Activated T-helper 2 cell treated with anti-CD3 and anti-CD28 coated beads, Interferon-gamma antibody, Interleukin-2, Interleukin-4, amounts not matched to agents 10 μg/mL and 5 μg/mL and 100 μg/mL, durations not matched to agents 14 hours and 24 hours and 36 hours (primary cell): ENCODE data around the gene GOLGA1. TPM values are rescaled to one million over a fixed set of nuclear protein-coding genes. Genes with fewer than 3 reads are reported as not detected.
"Not testable (repeated sequence)": the region's sequence is repeated elsewhere in the genome, so short reads cannot be mapped to it uniquely, and the experiment has no call there.

Experiments
- DNase-seq: peaks from one replicate; pipeline ENCODE4 v3.0.0; 2021; ENCODE audit warnings: low spot score
- H3K27ac Mint-ChIP-seq: one replicate; pipeline ENCODE4 v1.8.0; 2021; ENCODE audit warnings: mixed read lengths
- H3K27me3 Mint-ChIP-seq: one replicate; pipeline ENCODE4 v1.8.0; 2021; ENCODE audit warnings: low read depth, mixed read lengths
- H3K36me3 Mint-ChIP-seq: one replicate; pipeline ENCODE4 v1.8.0; 2021; ENCODE audit warnings: low read depth, mixed read lengths
- H3K4me1 Mint-ChIP-seq: one replicate; pipeline ENCODE4 v1.8.0; 2021; ENCODE audit warnings: low read depth, mixed read lengths
- H3K4me3 Mint-ChIP-seq: one replicate; pipeline ENCODE4 v1.8.0; 2021; ENCODE audit warnings: low read depth, mild to moderate bottlenecking, moderate library complexity, mixed read lengths
- H3K9me3 Mint-ChIP-seq: one replicate; pipeline ENCODE4 v1.8.0; 2021; ENCODE audit warnings: mixed read lengths
- intact Hi-C: fragments of 100-400 bp; cut with micrococcal nuclease; formaldehyde crosslinking; loops from one replicate; pipeline ENCODE4 v1.15.1; 2023
- total RNA-seq: library from RNA; stranded (reverse); gene quantifications from 2 replicates; pipeline ENCODE4 v1.2.3, GENCODE V29; 2022

The GOLGA1 gene, protein sequence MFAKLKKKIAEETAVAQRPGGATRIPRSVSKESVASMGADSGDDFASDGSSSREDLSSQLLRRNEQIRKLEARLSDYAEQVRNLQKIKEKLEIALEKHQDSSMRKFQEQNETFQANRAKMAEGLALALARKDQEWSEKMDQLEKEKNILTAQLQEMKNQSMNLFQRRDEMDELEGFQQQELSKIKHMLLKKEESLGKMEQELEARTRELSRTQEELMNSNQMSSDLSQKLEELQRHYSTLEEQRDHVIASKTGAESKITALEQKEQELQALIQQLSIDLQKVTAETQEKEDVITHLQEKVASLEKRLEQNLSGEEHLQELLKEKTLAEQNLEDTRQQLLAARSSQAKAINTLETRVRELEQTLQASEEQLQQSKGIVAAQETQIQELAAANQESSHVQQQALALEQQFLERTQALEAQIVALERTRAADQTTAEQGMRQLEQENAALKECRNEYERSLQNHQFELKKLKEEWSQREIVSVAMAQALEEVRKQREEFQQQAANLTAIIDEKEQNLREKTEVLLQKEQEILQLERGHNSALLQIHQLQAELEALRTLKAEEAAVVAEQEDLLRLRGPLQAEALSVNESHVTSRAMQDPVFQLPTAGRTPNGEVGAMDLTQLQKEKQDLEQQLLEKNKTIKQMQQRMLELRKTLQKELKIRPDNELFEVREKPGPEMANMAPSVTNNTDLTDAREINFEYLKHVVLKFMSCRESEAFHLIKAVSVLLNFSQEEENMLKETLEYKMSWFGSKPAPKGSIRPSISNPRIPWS
- total RNA-seq = 15.5 and 16.1 TPM in 2 replicates

DNA sequence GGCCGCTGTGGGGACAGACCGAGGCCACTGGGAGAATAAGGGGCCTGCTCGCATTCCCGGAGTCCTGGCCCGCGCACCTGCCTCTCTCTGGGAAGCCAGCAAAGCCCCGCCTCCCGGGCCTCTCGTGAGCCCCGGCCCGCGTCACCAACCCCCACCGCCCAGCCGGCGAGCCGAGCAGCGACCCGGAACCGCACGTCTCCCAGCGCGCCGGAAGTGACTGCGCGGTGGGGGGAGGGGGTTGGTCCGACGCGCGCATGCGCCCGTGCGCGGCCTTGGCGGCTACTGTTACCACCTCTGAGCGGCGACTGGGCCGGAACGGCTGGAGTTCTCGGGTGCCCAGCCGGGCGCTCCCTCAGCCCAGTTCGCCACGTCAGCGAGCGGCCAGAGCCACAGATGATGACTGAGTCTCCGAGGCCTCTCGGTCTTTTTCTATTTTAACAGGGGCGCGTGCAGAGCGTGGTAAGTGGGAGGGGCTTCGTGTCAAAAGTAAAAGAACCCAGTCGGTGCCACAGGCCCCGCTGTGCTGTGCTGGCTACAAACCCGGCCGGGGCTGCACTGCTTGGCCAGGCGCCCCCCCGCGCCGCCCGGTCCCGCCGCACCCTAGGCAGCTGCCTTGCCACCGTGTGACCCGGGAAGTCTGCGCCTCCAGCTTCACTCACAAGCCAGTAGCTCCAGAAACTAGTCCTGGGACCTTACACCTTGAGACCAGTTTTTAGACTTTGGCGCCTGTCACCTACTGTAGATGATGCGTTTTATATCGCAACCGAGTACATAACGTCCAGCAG lies at the start of gene GOLGA1:
Gene GOLGA1 (minus strand): TSS at position 190 of the 785 bp plus-strand sequence. CDS start 2,372 bp downstream, outside the sequence.
- Mint-ChIP-seq H3K27me3 (no peaks in the 10 kb centered on the region), H3K27ac (peak within 1 kb of the TSS; percentile 98), H3K4me3 (peak within 1 kb of the TSS; percentile 95), H3K4me1 (peaks cover 25% of the 10 kb centered on the region), H3K9me3 (no peaks in the 10 kb centered on the region), H3K36me3 (peaks cover 34% of the 10 kb centered on the region)
- intact Hi-C loops = loop anchor here (1.0 to 5.0 kb wide), 6 partner anchors 71 to 524 kb away; partner anchors contain the start of genes ARPC5L, GAPVD1, PPP6C and PSMB7
- peak; percentile 92 for DNase-seq

DNA sequence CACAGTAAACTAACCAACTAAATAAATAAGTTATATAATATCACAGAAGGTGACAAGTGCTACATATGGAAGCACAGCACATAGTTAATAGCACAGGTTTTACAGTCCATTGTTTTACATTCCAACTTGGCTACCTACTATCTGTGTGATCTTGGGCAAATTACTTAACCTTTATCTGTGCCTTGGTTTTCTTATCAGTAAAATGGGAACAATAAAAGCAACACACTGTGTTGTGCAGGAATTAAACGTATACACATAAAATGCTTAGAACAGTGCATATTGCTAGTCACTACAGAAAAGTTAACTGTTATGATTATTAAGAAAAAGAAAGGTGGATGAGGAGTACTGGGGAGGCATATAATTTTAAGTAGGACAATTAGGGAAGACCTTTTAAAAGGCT lies 42.8 kb upstream of the GOLGA1 start:
- intact Hi-C loops = no loop called here
- DNase-seq = no peak
- Mint-ChIP-seq H3K27ac (no peak overlapping the region), H3K36me3 (peaks cover 16% of the 10 kb centered on the region), H3K4me3 (no peak overlapping the region), H3K9me3 (no peaks in the 10 kb centered on the region), H3K4me1 (no peaks in the 10 kb centered on the region), H3K27me3 (no peaks in the 10 kb centered on the region)

DNA sequence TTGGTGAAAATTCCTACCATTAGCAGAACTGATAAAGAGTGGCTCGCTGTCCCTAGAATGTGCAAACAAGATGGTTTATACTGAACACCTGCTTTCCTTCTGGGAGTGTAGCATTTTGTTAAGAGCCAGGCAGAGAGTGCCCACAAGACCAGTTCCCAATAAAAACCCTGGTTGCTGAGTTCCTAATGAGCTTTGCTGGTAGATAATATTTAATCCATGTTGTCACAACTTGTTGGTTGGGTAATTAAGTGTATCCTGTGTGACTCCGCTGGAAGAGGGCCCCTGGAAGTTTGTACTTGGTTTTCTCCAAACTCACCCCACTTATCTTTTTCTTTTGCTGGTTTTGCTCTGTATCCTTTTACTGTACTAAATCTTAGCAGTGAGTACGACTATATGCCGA lies 39.5 kb upstream of the GOLGA1 start:
- H3K36me3 Mint-ChIP-seq = peaks cover 8% of the 10 kb centered on the region
- H3K9me3 Mint-ChIP-seq = no peaks in the 10 kb centered on the region
- H3K4me3 Mint-ChIP-seq = no peak overlapping the region
- H3K27ac Mint-ChIP-seq = no peak overlapping the region
- no peaks in the 10 kb centered on the region for H3K27me3 Mint-ChIP-seq
- intact Hi-C loops = no loop called here
- no peak for DNase-seq
- H3K4me1 Mint-ChIP-seq = no peaks in the 10 kb centered on the region

DNA sequence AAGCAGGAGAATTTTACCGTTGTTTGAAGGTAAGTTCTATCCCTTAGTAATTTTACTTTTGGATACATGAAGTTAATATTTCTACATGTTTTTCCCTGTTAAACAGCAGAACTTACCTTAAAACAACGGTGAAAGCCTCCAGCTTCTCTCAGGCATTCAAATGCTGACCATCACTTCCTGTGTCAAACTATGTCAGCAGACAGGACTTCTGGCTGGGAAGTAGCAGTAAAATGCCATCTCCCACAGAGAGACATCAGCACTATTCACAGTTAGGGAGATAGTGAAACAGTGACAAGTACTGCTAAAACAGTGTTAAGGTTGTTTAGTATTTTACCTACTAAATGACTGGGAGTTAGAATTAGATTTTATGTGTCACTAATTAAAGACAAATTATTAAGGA lies 34.2 kb upstream of the GOLGA1 start:
- Mint-ChIP-seq H3K4me3 (no peak overlapping the region), H3K27me3 (no peaks in the 10 kb centered on the region), H3K36me3 (peaks cover 25% of the 10 kb centered on the region), H3K27ac (no peak overlapping the region), H3K9me3 (no peaks in the 10 kb centered on the region), H3K4me1 (no peaks in the 10 kb centered on the region)
- intact Hi-C loops = no loop called here
- no peak for DNase-seq

DNA sequence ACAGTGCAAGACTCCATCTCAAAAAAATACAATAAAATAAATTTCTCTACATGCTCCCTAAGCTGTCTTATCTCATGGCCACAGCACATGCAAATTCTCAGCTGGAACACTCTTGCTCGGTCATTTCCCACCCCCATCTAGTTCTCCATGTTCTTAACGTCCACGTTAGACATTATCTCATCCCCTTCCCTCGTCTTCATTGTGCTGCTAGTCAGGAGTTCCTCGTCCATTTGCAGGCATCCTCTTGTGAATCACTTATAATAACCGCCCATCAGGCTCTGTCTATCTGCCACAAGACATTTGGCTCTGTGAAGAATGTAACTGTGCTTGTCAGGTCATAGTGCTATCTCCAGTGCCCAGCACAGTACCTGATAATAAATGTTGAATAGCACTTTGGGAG lies 32.9 kb upstream of the GOLGA1 start:
- intact Hi-C loops = no loop called here
- no peak for DNase-seq
- peaks cover 27% of the 10 kb centered on the region for H3K36me3 Mint-ChIP-seq
- H3K4me1 Mint-ChIP-seq = no peaks in the 10 kb centered on the region
- H3K9me3 Mint-ChIP-seq = no peaks in the 10 kb centered on the region
- no peaks in the 10 kb centered on the region for H3K27me3 Mint-ChIP-seq
- H3K27ac Mint-ChIP-seq = peak overlapping the region; percentile 19
- no peak overlapping the region for H3K4me3 Mint-ChIP-seq

DNA sequence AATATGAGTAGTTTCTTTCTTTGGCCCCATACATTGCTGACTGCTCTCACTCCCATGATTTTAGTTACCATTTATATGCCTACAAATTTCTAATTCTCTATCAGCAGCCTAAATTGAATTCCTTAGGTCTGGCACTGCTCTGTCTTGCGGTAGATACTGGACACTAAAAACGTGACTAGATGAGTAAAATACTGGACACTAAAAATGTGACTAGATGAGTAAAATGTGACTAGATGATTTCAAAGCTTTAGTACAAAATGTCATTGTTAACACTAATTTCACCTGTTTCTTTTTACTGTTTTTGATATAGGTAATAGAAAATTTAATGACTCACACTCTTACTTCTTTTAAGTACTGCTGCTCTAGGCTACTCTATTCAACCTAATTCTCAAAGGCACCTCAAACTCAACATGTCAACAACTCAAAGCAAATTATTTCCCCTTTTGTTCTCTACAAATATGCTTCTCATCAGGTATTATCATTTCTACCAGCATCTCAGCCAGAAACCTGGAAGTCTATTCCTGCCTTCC lies 31.4 kb upstream of the GOLGA1 start:
- no peaks in the 10 kb centered on the region for H3K27me3 Mint-ChIP-seq
- H3K27ac Mint-ChIP-seq = no peak overlapping the region
- peaks cover under 1% of the 10 kb centered on the region for H3K4me1 Mint-ChIP-seq
- H3K9me3 Mint-ChIP-seq = no peaks in the 10 kb centered on the region
- H3K36me3 Mint-ChIP-seq = peaks cover 34% of the 10 kb centered on the region
- no peak overlapping the region for H3K4me3 Mint-ChIP-seq
- DNase-seq = no peak
- intact Hi-C loops = no loop called here

DNA sequence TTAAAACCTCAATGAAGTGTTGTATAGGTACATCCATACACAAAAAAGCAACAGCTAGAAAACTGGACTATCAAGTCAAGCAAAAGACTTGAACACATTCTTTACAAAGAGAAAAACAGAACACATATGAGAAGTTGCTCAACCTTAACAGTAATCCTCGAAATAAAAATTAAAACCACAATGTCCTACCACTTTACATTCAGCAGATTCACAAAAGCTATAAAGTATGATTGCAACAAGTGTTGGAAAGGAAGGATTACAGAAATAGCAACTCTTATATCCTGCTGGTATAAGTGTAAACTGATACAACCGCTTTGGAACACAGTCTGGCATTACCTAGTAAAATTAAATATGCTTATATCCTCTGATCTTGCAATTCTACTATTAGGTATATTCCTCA lies 28.5 kb upstream of the GOLGA1 start:
- intact Hi-C loops = no loop called here
- peaks cover 19% of the 10 kb centered on the region for H3K4me1 Mint-ChIP-seq
- DNase-seq = no peak
- no peak overlapping the region for H3K27ac Mint-ChIP-seq
- peaks cover 35% of the 10 kb centered on the region for H3K36me3 Mint-ChIP-seq
- no peak overlapping the region for H3K4me3 Mint-ChIP-seq
- no peaks in the 10 kb centered on the region for H3K9me3 Mint-ChIP-seq
- H3K27me3 Mint-ChIP-seq = no peaks in the 10 kb centered on the region

DNA sequence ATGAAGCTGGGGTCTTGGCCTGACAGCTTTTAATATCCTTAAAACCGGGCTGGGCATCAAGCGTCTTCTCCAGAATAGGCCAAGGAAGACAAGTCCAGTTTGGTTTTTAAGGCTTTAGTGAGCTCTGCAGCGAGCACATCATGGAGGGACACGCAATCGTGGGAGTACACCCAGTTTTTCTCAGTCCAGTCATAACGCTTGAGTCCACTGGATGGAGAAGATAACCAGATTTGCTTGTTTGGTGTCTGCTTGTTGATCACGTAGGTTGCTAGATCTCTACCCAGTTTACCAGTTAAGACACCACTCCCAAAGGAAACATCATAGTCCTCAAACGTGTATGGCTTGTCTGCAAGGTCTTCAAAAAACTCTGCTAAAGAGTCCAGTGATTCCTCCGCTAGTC lies 27.4 kb upstream of the GOLGA1 start:
- peaks cover 26% of the 10 kb centered on the region for H3K4me1 Mint-ChIP-seq
- peaks cover 30% of the 10 kb centered on the region for H3K36me3 Mint-ChIP-seq
- no peak overlapping the region for H3K4me3 Mint-ChIP-seq
- intact Hi-C loops = no loop called here
- no peaks in the 10 kb centered on the region for H3K9me3 Mint-ChIP-seq
- no peaks in the 10 kb centered on the region for H3K27me3 Mint-ChIP-seq
- peak overlapping the region; percentile 5 for H3K27ac Mint-ChIP-seq
- DNase-seq = no peak

DNA sequence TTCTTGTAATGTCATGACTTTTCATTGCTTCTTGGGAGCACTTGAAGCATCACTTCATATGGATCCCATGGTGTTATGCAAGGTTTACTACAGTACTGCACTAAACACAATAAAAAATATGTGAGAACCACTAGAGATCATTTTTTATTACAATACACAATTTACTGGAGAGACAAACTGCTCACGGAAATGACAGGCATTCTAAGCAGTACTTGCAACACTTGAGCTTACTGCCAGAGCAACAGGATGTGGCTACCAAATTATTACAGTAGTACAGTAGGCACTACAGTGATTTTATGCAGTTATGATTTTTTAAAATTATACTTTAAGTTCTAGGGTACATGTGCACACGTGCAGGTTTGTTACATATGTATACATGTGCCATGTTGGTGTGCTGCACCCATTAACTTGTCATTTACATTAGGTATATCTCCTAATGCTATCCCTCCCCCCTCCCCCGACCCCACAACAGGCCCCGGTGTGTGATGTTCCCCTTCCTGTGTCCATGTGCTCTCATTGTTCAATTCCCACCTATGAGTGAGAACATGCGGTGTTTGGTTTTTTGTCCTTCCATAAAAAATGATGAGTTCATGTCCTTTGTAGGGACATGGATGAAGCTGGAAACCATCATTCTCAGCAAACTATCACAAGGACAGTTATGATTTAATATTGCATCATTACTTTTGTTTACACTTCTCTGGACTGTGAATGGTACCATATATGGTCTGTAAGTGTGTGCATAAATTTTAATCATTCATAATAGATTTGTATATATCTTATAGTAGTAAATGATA lies 25.1 kb upstream of the GOLGA1 start:
- Mint-ChIP-seq H3K27ac (peak overlapping the region; percentile 69), H3K4me1 (peaks cover 26% of the 10 kb centered on the region), H3K36me3 (peaks cover 19% of the 10 kb centered on the region)
- intact Hi-C loops, H3K4me3 Mint-ChIP-seq, H3K27me3 Mint-ChIP-seq, DNase-seq, H3K9me3 Mint-ChIP-seq: not testable (repeated sequence)

DNA sequence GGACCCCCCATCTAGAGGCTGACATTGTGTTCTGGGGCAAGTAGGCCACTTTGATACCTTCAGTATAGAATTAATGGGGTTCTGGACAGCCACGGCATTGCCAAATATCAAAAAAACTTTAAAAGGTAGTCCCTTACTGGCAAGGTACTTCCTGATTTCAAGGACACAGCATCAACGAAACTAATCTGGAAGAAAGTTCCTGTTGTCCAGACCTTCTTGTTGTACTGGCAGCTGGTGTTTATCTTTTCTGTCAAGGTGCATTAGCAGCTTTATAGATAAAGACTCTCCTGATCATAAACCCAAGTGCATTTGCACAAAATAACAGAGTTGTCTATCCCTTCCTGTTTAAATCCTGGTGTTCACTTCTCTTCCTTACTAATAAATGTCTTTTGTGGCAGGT lies 23.7 kb upstream of the GOLGA1 start:
- H3K4me3 Mint-ChIP-seq = no peak overlapping the region
- H3K4me1 Mint-ChIP-seq = peaks cover 26% of the 10 kb centered on the region
- intact Hi-C loops = no loop called here
- no peaks in the 10 kb centered on the region for H3K9me3 Mint-ChIP-seq
- no peaks in the 10 kb centered on the region for H3K27me3 Mint-ChIP-seq
- no peak for DNase-seq
- H3K27ac Mint-ChIP-seq = peak overlapping the region; percentile 63
- peaks cover 16% of the 10 kb centered on the region for H3K36me3 Mint-ChIP-seq

DNA sequence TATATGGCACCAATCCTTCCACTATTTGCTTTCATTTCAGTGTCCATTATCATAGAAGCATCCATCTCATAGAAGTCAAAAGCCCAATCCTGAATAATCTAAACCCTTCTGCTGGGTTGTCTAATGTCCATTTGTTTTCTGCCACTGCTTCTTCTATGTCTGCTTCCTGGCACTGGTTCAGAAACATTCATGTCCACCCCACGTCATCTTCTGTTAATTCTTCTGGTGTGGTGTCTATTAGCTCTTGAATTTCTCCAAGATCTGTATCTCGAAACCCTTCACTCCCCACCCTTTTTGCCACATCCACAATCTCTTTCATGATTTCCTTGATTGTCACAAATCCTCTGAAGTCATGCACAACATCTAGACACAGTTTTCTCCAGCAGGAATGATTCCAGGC lies 23.2 kb upstream of the GOLGA1 start:
- H3K9me3 Mint-ChIP-seq = no peaks in the 10 kb centered on the region
- H3K27me3 Mint-ChIP-seq = no peaks in the 10 kb centered on the region
- peaks cover 16% of the 10 kb centered on the region for H3K36me3 Mint-ChIP-seq
- H3K27ac Mint-ChIP-seq = no peak overlapping the region
- peaks cover 26% of the 10 kb centered on the region for H3K4me1 Mint-ChIP-seq
- no peak overlapping the region for H3K4me3 Mint-ChIP-seq
- DNase-seq = no peak
- intact Hi-C loops = no loop called here

DNA sequence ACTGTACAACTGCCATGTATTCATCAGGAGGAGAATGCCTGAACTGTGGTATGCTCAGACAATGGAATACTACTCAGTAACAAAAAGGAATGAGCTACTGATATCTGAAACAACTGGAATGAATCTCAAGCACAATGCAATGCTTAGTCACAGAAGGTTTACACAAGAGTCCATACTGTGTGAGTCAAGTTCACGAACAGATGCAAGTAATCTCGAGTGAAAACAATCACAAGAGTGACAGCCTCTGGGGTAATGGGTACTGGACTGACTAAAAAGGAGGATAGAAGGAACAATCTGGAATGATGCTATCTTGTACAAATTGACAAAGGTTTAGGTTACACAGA lies 19.5 kb upstream of the GOLGA1 start:
- Mint-ChIP-seq H3K27ac (no peak overlapping the region), H3K4me3 (no peak overlapping the region), H3K4me1 (peaks cover 15% of the 10 kb centered on the region), H3K36me3 (peaks cover 6% of the 10 kb centered on the region), H3K9me3 (no peaks in the 10 kb centered on the region), H3K27me3 (no peaks in the 10 kb centered on the region)
- intact Hi-C loops = no loop called here
- DNase-seq = no peak
